Liver (tissue), 9 donors: ENCODE data around the gene PRKAR1B. TPM values are rescaled to one million over a fixed set of nuclear protein-coding genes. Genes with fewer than 3 reads are reported as not detected.

Source experiments
- DNase-seq: peaks from one replicate; pipeline ENCODE4 v3.0.0-alpha.2; 2017; ENCODE audit warnings: low spot score
- H3K27ac ChIP-seq, 2 donors: one replicate each; pipeline ENCODE4 v1.7.0; 2013; ENCODE audit warnings: inconsistent platforms in 2 of 2, low read length in 2 of 2, control low read depth in 1 of 2, low read depth in 1 of 2, mild to moderate bottlenecking in 1 of 2
- H3K27me3 ChIP-seq, 4 donors: one replicate each; pipeline versions ENCODE4 v1.6.1 to v1.7.0; 2013; ENCODE audit warnings: low read length in 3 of 4, inconsistent platforms in 1 of 4, mild to moderate bottlenecking in 1 of 4, moderate library complexity in 1 of 4; ENCODE audit not compliant: control insufficient read depth in 4 of 4, insufficient read depth in 4 of 4
- H3K36me3 ChIP-seq, 4 donors: one replicate each; pipeline versions ENCODE4 v1.6.1 to v1.7.0; 2013; ENCODE audit warnings: low read length in 3 of 4, mild to moderate bottlenecking in 3 of 4, low read depth in 1 of 4, moderate library complexity in 1 of 4; ENCODE audit not compliant: control insufficient read depth in 4 of 4, insufficient read depth in 3 of 4
- H3K4me1 ChIP-seq, 4 donors: one replicate each; pipeline versions ENCODE4 v1.6.1 to v1.7.0; 2013; ENCODE audit warnings: low read length in 3 of 4, mild to moderate bottlenecking in 3 of 4, moderate library complexity in 1 of 4; ENCODE audit not compliant: control insufficient read depth in 4 of 4, insufficient read depth in 4 of 4
- H3K4me3 ChIP-seq, 3 donors: one replicate each; pipeline versions ENCODE4 v1.6.1 to v1.7.0; 2013; ENCODE audit warnings: low read length in 3 of 3, control low read depth in 1 of 3, low read depth in 1 of 3, mild to moderate bottlenecking in 1 of 3
- H3K9ac ChIP-seq, 2 donors: one replicate each; pipeline ENCODE4 v1.7.0; 2013; ENCODE audit warnings: low read length in 2 of 2, mild to moderate bottlenecking in 2 of 2, moderate library complexity in 2 of 2, control low read depth in 1 of 2, low read depth in 1 of 2
- H3K9me3 ChIP-seq, 4 donors: one replicate each; pipeline versions ENCODE4 v1.6.1 to v1.7.0; 2013; ENCODE audit warnings: low read length in 3 of 4; ENCODE audit not compliant: control insufficient read depth in 4 of 4
- CTCF ChIP-seq: fragments of 150-350 bp; IDR thresholded peaks from 2 replicates; pipeline ENCODE4 v1.5.1; 2017; ENCODE audit warnings: improper control_type of control experiment, low read depth, low read length; ENCODE audit not compliant: missing input control
- EGR1 ChIP-seq, 2 donors: IDR thresholded peaks; 2 replicates each; pipeline ENCODE4 v1.6.1; 2016 to 2018; ENCODE audit warnings: antibody characterized with exemption in 2 of 2, low read depth in 2 of 2
- FOXA1 ChIP-seq: IDR thresholded peaks from 2 replicates; pipeline ENCODE4 v1.6.1; 2016; ENCODE audit warnings: antibody characterized with exemption
- FOXA2 ChIP-seq: IDR thresholded peaks from 2 replicates; pipeline ENCODE4 v1.6.1; 2016; ENCODE audit warnings: antibody characterized with exemption
- GABPA ChIP-seq, 2 donors: IDR thresholded peaks in 1 of 2; conservative IDR thresholded peaks in 1 of 2; 2 replicates each; pipeline ENCODE4 v1.6.1; 2016; ENCODE audit warnings: antibody characterized with exemption in 2 of 2, mild to moderate bottlenecking in 1 of 2, moderate library complexity in 1 of 2
- HNF4A ChIP-seq, 2 donors: conservative IDR thresholded peaks; 2 replicates each; pipeline ENCODE4 v1.6.1; 2016; ENCODE audit warnings: antibody characterized with exemption in 2 of 2, mild to moderate bottlenecking in 2 of 2
- HNF4G ChIP-seq: IDR thresholded peaks from 2 replicates; pipeline ENCODE4 v1.6.1; 2016; ENCODE audit warnings: antibody characterized with exemption
- JUND ChIP-seq, 2 donors: IDR thresholded peaks; 2 replicates each; pipeline ENCODE4 v1.6.1; 2016; ENCODE audit warnings: antibody characterized with exemption in 2 of 2
- MAX ChIP-seq: IDR thresholded peaks from 2 replicates; pipeline ENCODE4 v1.6.1; 2016; ENCODE audit warnings: antibody characterized with exemption
- NR2F2 ChIP-seq: IDR thresholded peaks from 2 replicates; pipeline ENCODE4 v1.6.1; 2016; ENCODE audit warnings: antibody characterized with exemption
- RAD21 ChIP-seq, 2 donors: IDR thresholded peaks; 2 replicates each; pipeline ENCODE4 v1.6.1; 2016; ENCODE audit warnings: antibody characterized with exemption in 2 of 2, mild to moderate bottlenecking in 2 of 2
- RXRA ChIP-seq, 2 donors: IDR thresholded peaks; 2 replicates each; pipeline ENCODE4 v1.6.1; 2017 to 2018; ENCODE audit warnings: antibody characterized with exemption in 2 of 2, mild to moderate bottlenecking in 1 of 2
- SP1 ChIP-seq: IDR thresholded peaks from 2 replicates; pipeline ENCODE4 v1.6.1; 2018; ENCODE audit warnings: antibody characterized with exemption, mild to moderate bottlenecking
- TAF1 ChIP-seq: conservative IDR thresholded peaks from 2 replicates; pipeline ENCODE4 v1.6.1; 2016; ENCODE audit warnings: antibody characterized with exemption, mild to moderate bottlenecking
- YY1 ChIP-seq: IDR thresholded peaks from 2 replicates; pipeline ENCODE4 v1.6.1; 2016; ENCODE audit warnings: antibody characterized with exemption, mild to moderate bottlenecking
- ZBTB33 ChIP-seq: IDR thresholded peaks from 2 replicates; pipeline ENCODE4 v1.6.1; 2016; ENCODE audit warnings: antibody characterized with exemption
- WGBS: extraction: QIAGEN DNeasy Blood & Tissue Kit; methylation state at CpG from one replicate; pipeline ENCODE4 v1.1.7; 2013; 5-methylcytosine and 5-hydroxymethylcytosine counted together
- polyA plus RNA-seq, 2 donors: library from polyadenylated mRNA; stranded (reverse) in 1 of 2; unstranded in 1 of 2; fragments of 200-250 nt in 1 of 2; fragments of >200 nt in 1 of 2; fragmentation: Nextera tagmentation in 1 of 2; extraction: Ambion mirVana in 1 of 2; gene quantifications; one replicate each; pipeline versions ENCODE4 v1.2.1 to v1.2.3, GENCODE V29; 2013 to 2015
- total RNA-seq, 2 donors: library from RNA; depleted of rRNA; stranded (reverse); fragments of >200 nt; gene quantifications; one replicate each; pipeline ENCODE4 v1.2.3, GENCODE V29; 2014
- TF ChIP-seq, protein P1 (sequence below): IDR thresholded peaks from 2 replicates; pipeline ENCODE4 v1.6.1; 2016; ENCODE audit warnings: antibody characterized with exemption, mild to moderate bottlenecking
- donor health status: healthy.
- donor health status: healthy.
- donor health status: healthy.
- donor health status: healthy.
- donor health status: healthy.

The PRKAR1B gene
- total and polyA plus RNA-seq, 4 donors = 11.1 to 14.4 (median 12.4) TPM

GRCh38 chr7:598899-599298 is 128.2 kb downstream of the PRKAR1B start:
- H3K9ac ChIP-seq = no peak overlapping the region
- WGBS = 98% methylated on average over 19 of the region's 19 CpGs
- no peaks in the 10 kb centered on the region for H3K27me3 ChIP-seq
- H3K27ac ChIP-seq = no peak overlapping the region
- no peaks in the 10 kb centered on the region for H3K36me3 ChIP-seq
- TF ChIP-seq RAD21 (IDR thresholded peaks at IDR 0.05) = no peak
- no peak for TF ChIP-seq YY1
- TF ChIP-seq JUND (IDR thresholded peaks at IDR 0.05) = no peak
- no peak for TF ChIP-seq FOXA1
- TF ChIP-seq HNF4A (conservative IDR thresholded peaks at IDR 0.05) = no peak
- peaks cover 0 to 8% (median 3%) of the 10 kb centered on the region in 4 donors for H3K4me1 ChIP-seq
- H3K4me3 ChIP-seq = no peak overlapping the region
- H3K9me3 ChIP-seq = no peaks in the 10 kb centered on the region
- no peak for DNase-seq

- H3K9me3 ChIP-seq = no peaks in the 10 kb centered on the region
- TF ChIP-seq FOXA1 (no peak), JUND (IDR thresholded peaks at IDR 0.05) (no peak), HNF4A (conservative IDR thresholded peaks at IDR 0.05) (no peak), FOXA2 (no peak), EGR1 (IDR thresholded peaks at IDR 0.05; ENCODE audit: low read depth in 2 of 2) (no peak), HNF4G (no peak), GABPA (IDR thresholded peaks at IDR 0.05 in 1 of 2, conservative IDR thresholded peaks at IDR 0.05 in 1 of 2) (no peak), TAF1 (no peak), YY1 (no peak), MAX (no peak), NR2F2 (no peak), CTCF (no peak), SP1 (no peak), RXRA (IDR thresholded peaks at IDR 0.05) (no peak), ZBTB33 (no peak), RAD21 (IDR thresholded peaks at IDR 0.05) (no peak)
- TF ChIP-seq, protein P1, sequence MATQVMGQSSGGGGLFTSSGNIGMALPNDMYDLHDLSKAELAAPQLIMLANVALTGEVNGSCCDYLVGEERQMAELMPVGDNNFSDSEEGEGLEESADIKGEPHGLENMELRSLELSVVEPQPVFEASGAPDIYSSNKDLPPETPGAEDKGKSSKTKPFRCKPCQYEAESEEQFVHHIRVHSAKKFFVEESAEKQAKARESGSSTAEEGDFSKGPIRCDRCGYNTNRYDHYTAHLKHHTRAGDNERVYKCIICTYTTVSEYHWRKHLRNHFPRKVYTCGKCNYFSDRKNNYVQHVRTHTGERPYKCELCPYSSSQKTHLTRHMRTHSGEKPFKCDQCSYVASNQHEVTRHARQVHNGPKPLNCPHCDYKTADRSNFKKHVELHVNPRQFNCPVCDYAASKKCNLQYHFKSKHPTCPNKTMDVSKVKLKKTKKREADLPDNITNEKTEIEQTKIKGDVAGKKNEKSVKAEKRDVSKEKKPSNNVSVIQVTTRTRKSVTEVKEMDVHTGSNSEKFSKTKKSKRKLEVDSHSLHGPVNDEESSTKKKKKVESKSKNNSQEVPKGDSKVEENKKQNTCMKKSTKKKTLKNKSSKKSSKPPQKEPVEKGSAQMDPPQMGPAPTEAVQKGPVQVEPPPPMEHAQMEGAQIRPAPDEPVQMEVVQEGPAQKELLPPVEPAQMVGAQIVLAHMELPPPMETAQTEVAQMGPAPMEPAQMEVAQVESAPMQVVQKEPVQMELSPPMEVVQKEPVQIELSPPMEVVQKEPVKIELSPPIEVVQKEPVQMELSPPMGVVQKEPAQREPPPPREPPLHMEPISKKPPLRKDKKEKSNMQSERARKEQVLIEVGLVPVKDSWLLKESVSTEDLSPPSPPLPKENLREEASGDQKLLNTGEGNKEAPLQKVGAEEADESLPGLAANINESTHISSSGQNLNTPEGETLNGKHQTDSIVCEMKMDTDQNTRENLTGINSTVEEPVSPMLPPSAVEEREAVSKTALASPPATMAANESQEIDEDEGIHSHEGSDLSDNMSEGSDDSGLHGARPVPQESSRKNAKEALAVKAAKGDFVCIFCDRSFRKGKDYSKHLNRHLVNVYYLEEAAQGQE = no peak
- no peaks in the 10 kb centered on the region for H3K36me3 ChIP-seq
- H3K4me1 ChIP-seq = peaks cover 0 to 3% (median under 1%) of the 10 kb centered on the region in 4 donors
- WGBS = 96% methylated on average over 35 of the region's 35 CpGs
- H3K27me3 ChIP-seq = no peaks in the 10 kb centered on the region
- no peak overlapping the region for H3K27ac ChIP-seq
- no peak for DNase-seq
- H3K4me3 ChIP-seq = no peak overlapping the region
- no peak overlapping the region for H3K9ac ChIP-seq
These were observed 129.5 kb downstream of the PRKAR1B start for GRCh38 chr7:597348-598178.
